22Rv1 (cell line): Measurements from ENCODE around the gene VPS13D.

Experiments used
- CTCF ChIP-seq: fragments of 450-650 bp; IDR thresholded peaks from 2 replicates; pipeline ENCODE4 v1.5.1; 2017; ENCODE audit warnings: mild to moderate bottlenecking
- ZFX ChIP-seq: fragments of 450-650 bp; IDR thresholded peaks from 2 replicates; pipeline ENCODE4 v1.6.1; 2017; ENCODE audit warnings: antibody characterized with exemption, borderline replicate concordance

GRCh38 chr1:12444329-12444841 is 214.6 kb downstream of the VPS13D start:
- TF ChIP-seq CTCF, result no peak
- no peak for TF ChIP-seq ZFX
